GM12878 (cell line): ENCODE results near the gene NDRG2. TPM values are rescaled to one million over a fixed set of nuclear protein-coding genes. Genes with fewer than 3 reads are reported as not detected.

ENCODE experiments used
- ATAC-seq: fragments of 200-7000 bp; cut with Tn5 transposase; 3 replicates; pipeline ENCODE4 v1.9.1; 2020; ENCODE audit warnings: mild to moderate bottlenecking, moderate library complexity
- BruUV-seq: library from RNA; stranded (reverse); fragments of 400-500 nt; replicated peaks from 2 replicates; lab custom pipeline; 2021; lab: Mats Ljungman, UMichigan
- CTCF ChIA-PET: fragments of 300-600 bp; sonication (Branson Sonifier 250); formaldehyde crosslinking; extraction: SDS; loops from one replicate; lab custom pipeline; 2021; ENCODE audit warnings: inconsistent platforms; lab: Yijun Ruan, JAX
- POLR2A ChIA-PET: fragments of 350-600 bp; formaldehyde crosslinking; extraction: SDS; loops from one replicate; lab custom pipeline; 2021; ENCODE audit warnings: inconsistent platforms; lab: Charles Lee
- RAD21 ChIA-PET: fragments of 300-600 bp; sonication (Branson Sonifier 250); formaldehyde crosslinking; loops from one replicate; lab custom pipeline; 2023; ENCODE audit warnings: antibody characterized with exemption; ENCODE audit not compliant: unreplicated experiment; lab: Charles Lee
- SMC1A ChIA-PET: fragments of 300-600 bp; sonication (Branson Sonifier 250); formaldehyde crosslinking; loops from one replicate; lab custom pipeline; 2023; ENCODE audit not compliant: unreplicated experiment, uncharacterized antibody; lab: Charles Lee
- DNase-seq: peaks from one replicate; pipeline ENCODE4 v3.0.0-alpha.2; 2011; ENCODE audit warnings: low read depth, low spot score
- FAIRE-seq: peaks from 3 replicates; lab custom pipeline; 2011; peaks lifted over from hg19 to GRCh38; lab: Jason Lieb, UNC
- H2AFZ ChIP-seq: 2 replicates; pipeline ENCODE4 v1.6.0; 2011; ENCODE audit warnings: low read depth, low read length, control low read depth; ENCODE audit not compliant: control insufficient read depth
- H3K27ac ChIP-seq: 2 replicates; pipeline ENCODE4 v1.5.1; 2011; ENCODE audit warnings: control low read depth; ENCODE audit not compliant: control insufficient read depth, insufficient read depth
- H3K27me3 ChIP-seq, 2 experiments: replicated peaks in 1 of 2; 2 replicates each; pipeline versions ENCODE4 v1.6.0 to v1.6.1; 2011; ENCODE audit warnings: low read length in 1 of 2; ENCODE audit not compliant: control insufficient read depth in 2 of 2, insufficient read depth in 2 of 2
- H3K36me3 ChIP-seq, 2 experiments: 2 replicates each; pipeline ENCODE4 v1.5.1; 2011; ENCODE audit warnings: low read length in 1 of 2; ENCODE audit not compliant: control insufficient read depth in 2 of 2, insufficient read depth in 2 of 2
- H3K4me1 ChIP-seq: 2 replicates; pipeline ENCODE4 v1.6.1; 2011; ENCODE audit warnings: mild to moderate bottlenecking, low read length, moderate library complexity, mixed read lengths; ENCODE audit not compliant: control insufficient read depth, insufficient read depth
- H3K4me2 ChIP-seq: 2 replicates; pipeline ENCODE4 v1.6.0; 2011; ENCODE audit warnings: control low read depth; ENCODE audit not compliant: control insufficient read depth, insufficient read depth
- H3K4me3 ChIP-seq: fragments of 200-600 bp; sonication (generic); 2 replicates; pipeline ENCODE4 v1.5.1; 2016
- H3K79me2 ChIP-seq: 2 replicates; pipeline ENCODE4 v1.6.0; 2011; ENCODE audit warnings: low read length; ENCODE audit not compliant: control insufficient read depth, insufficient read depth
- H3K9ac ChIP-seq: 2 replicates; pipeline ENCODE4 v1.8.0; 2011; ENCODE audit warnings: low read length, control low read depth, mixed read lengths; ENCODE audit not compliant: control insufficient read depth, insufficient read depth
- H3K9me3 ChIP-seq: replicated peaks from 3 replicates; pipeline ENCODE4 v1.5.1; 2011; ENCODE audit warnings: mild to moderate bottlenecking, low read length; ENCODE audit not compliant: control insufficient read depth, insufficient read depth
- H4K20me1 ChIP-seq: 2 replicates; pipeline ENCODE4 v1.6.0; 2011; ENCODE audit not compliant: control insufficient read depth, insufficient read depth
- BHLHE40 ChIP-seq, 2 experiments: fragments of 450-650 bp in 1 of 2; IDR thresholded peaks; 2 replicates each; pipeline ENCODE4 v1.6.1; 2011 to 2017; ENCODE audit warnings: low read depth in 2 of 2, borderline replicate concordance in 1 of 2, improper control_type of control experiment in 1 of 2, low read length in 1 of 2, mild to moderate bottlenecking in 1 of 2
- CEBPB ChIP-seq, 2 experiments: fragments of 150-350 bp in 1 of 2; IDR thresholded peaks; 2 replicates each; pipeline ENCODE4 v1.6.1; 2012 to 2014; ENCODE audit warnings: low read depth in 2 of 2, low read length in 2 of 2, borderline replicate concordance in 1 of 2, inconsistent platforms in 1 of 2
- EED ChIP-seq: sonication (generic); IDR thresholded peaks from 2 replicates; pipeline ENCODE4 v1.6.1; 2016; ENCODE audit warnings: antibody characterized with exemption, low read depth
- ESRRA ChIP-seq: IDR thresholded peaks from 2 replicates; pipeline ENCODE4 v1.6.1; 2012; ENCODE audit warnings: mild to moderate bottlenecking, low read length, improper control_type of control experiment
- FOXK2 ChIP-seq: fragments of 450-650 bp; IDR thresholded peaks from 2 replicates; pipeline ENCODE4 v1.6.1; 2017; ENCODE audit warnings: mild to moderate bottlenecking, moderate library complexity
- HDAC6 ChIP-seq: fragments of 200-600 bp; sonication (generic); IDR thresholded peaks from one replicate; pipeline ENCODE4 v1.8.0; 2017; ENCODE audit warnings: antibody characterized with exemption; ENCODE audit not compliant: unreplicated experiment
- MXI1 ChIP-seq: fragments of 150-350 bp; IDR thresholded peaks from 2 replicates; pipeline ENCODE4 v1.6.1; 2011; ENCODE audit warnings: low read depth, mild to moderate bottlenecking, inconsistent platforms, low read length, improper control_type of control experiment
- MYB ChIP-seq: fragments of 150-350 bp; IDR thresholded peaks from 2 replicates; pipeline ENCODE4 v1.6.1; 2014; ENCODE audit warnings: mild to moderate bottlenecking, low read depth, low read length, borderline replicate concordance
- POLR2A ChIP-seq: IDR thresholded peaks from 2 replicates; pipeline ENCODE4 v1.6.1; 2011; ENCODE audit warnings: low read depth, mild to moderate bottlenecking, low read length
- POLR2AphosphoS2 ChIP-seq: IDR thresholded peaks from 2 replicates; pipeline ENCODE4 v1.6.1; 2011; ENCODE audit warnings: low read depth, mild to moderate bottlenecking, low read length, improper control_type of control experiment, moderate library complexity
- RAD51 ChIP-seq: fragments of 450-650 bp; IDR thresholded peaks from 2 replicates; pipeline ENCODE4 v1.6.1; 2016; ENCODE audit warnings: moderate library complexity, mild to moderate bottlenecking, inconsistent platforms
- SMARCA5 ChIP-seq: fragments of 450-650 bp; IDR thresholded peaks from 2 replicates; pipeline ENCODE4 v1.6.1; 2017; ENCODE audit warnings: mild to moderate bottlenecking
- SREBF2 ChIP-seq: IDR thresholded peaks from 2 replicates; pipeline ENCODE4 v1.6.1; 2012; ENCODE audit warnings: mild to moderate bottlenecking, low read length
- STAT3 ChIP-seq: IDR thresholded peaks from 2 replicates; pipeline ENCODE4 v1.6.1; 2011; ENCODE audit warnings: low read depth, low read length, improper control_type of control experiment
- WRNIP1 ChIP-seq: IDR thresholded peaks from 2 replicates; pipeline ENCODE4 v1.6.1; 2011; ENCODE audit warnings: low read depth, low read length, improper control_type of control experiment, borderline replicate concordance
- ZNF384 ChIP-seq: IDR thresholded peaks from 2 replicates; pipeline ENCODE4 v1.6.1; 2012; ENCODE audit warnings: low read depth, mild to moderate bottlenecking, low read length, improper control_type of control experiment, borderline replicate concordance
- WGBS: methylation state at CpG from one replicate; pipeline ENCODE4 v1.1.6; 2016; ENCODE audit warnings: low lambda C conversion rate; ENCODE audit not compliant: insufficient replicate concordance, insufficient coverage; ENCODE audit errors: missing lambda C conversion rate; 5-methylcytosine and 5-hydroxymethylcytosine counted together
- in situ Hi-C: fragments of 300-500 bp; cut with MboI; formaldehyde crosslinking; loops from 9 replicates; pipeline ENCODE4 v1.14.3; 2018; ENCODE audit warnings: mixed read lengths
- intact Hi-C: fragments of 100-400 bp; cut with micrococcal nuclease; formaldehyde crosslinking; loops from one replicate; pipeline ENCODE4 v1.14.2; 2022; ENCODE audit not compliant: unreplicated experiment
- polyA plus RNA-seq, 11 experiments: library from polyadenylated mRNA; depleted of rRNA in 4 of 11; unstranded in 6 of 11; stranded (reverse) in 5 of 11; fragments of >200 nt; fragmentation: Nextera tagmentation in 4 of 11; fragmentation: Illumina TruSeq in 1 of 11; extraction: Ambion mirVana in 4 of 11; extraction: Trizol in 1 of 11; gene quantifications; 1 replicate in 1 of 11; 2 replicates in 10 of 11; pipeline versions ENCODE4 v1.2.1 to v1.2.3, GENCODE V29; 2011 to 2016; ENCODE audit warnings: inconsistent platforms in 2 of 11, missing spikeins in 2 of 11, low read depth in 1 of 11
- total RNA-seq, 4 experiments: library from RNA; depleted of rRNA in 3 of 4; stranded (reverse); fragments of >200 nt in 3 of 4; fragmentation: Illumina TruSeq in 1 of 4; extraction: Trizol in 1 of 4; gene quantifications; 2 replicates each; pipeline versions ENCODE4 v1.2.1 to v1.2.3, GENCODE V29; 2013 to 2021
- TF ChIP-seq, protein P1 (sequence below): IDR thresholded peaks from 2 replicates; pipeline ENCODE4 v1.6.1; 2011; ENCODE audit warnings: borderline replicate concordance, low read depth, mild to moderate bottlenecking, moderate library complexity, low read length; ENCODE audit not compliant: insufficient read depth, poor library complexity, severe bottlenecking
- TF ChIP-seq, protein P2 (sequence below): fragments of 450-650 bp; formaldehyde crosslinking; IDR thresholded peaks from 2 replicates; pipeline ENCODE4 v1.5.0; 2022; ENCODE audit warnings: mild to moderate bottlenecking, missing genetic modification characterization
- TF ChIP-seq, protein P3 (sequence below): fragments of 450-650 bp; IDR thresholded peaks from 2 replicates; pipeline ENCODE4 v1.6.1; 2014; ENCODE audit warnings: mild to moderate bottlenecking

Gene NDRG2
- total and polyA plus RNA-seq, 10 of the 15 experiments (the other 5 are each of a cell fraction or from before 2014, with no cell fraction given): 0.15 to 0.49 TPM; not detected in 8

DNA sequence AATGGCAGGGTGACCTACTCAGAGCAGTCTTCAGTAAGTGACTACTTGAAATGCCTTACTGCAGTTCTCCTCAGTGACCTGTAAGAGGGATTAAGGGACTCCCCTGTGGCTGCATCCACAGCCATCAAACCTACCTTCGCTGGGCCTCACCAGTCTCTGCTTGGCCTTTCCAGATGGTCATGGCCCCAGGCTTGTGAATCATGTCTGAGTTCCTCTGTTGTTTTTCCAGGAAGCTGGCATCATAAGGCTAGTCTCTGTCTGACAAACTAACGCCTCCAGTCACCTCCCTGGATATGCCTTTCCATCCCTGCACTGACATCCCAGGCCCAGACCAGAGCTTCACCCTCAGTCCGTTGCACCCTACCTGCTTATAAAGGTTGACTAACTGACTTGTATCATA, 55.5 kb downstream of the NDRG2 start:
- POLR2A ChIA-PET: no interaction called here
- DNase-seq (no peak), FAIRE-seq (no peak), ATAC-seq (no peak)
- H3K4me1 ChIP-seq: no peaks in the 10 kb centered on the region
- H3K4me3 ChIP-seq: no peak overlapping the region
- no peaks in the 10 kb centered on the region for H3K36me3 ChIP-seq
- no peaks in the 10 kb centered on the region for H3K79me2 ChIP-seq
- no peak overlapping the region for H3K4me2 ChIP-seq
- H4K20me1 ChIP-seq: no peaks in the 10 kb centered on the region
- CTCF ChIA-PET: interaction anchor here (1.5 to 5.2 kb wide), 3 partner anchors 14 to 269 kb away, joined by 3 to 61 read pairs (median 13); no protein-coding TSS in a partner anchor
- intact Hi-C loops: no loop called here
- no peak overlapping the region for H2AFZ ChIP-seq
- H3K27ac ChIP-seq: no peak overlapping the region
- no peak overlapping the region for H3K9ac ChIP-seq
- TF ChIP-seq ZNF384 (no peak), POLR2A (no peak), MYB (no peak), FOXK2 (no peak), STAT3 (no peak), POLR2AphosphoS2 (no peak), RAD51 (no peak), EED (no peak), WRNIP1 (no peak), ESRRA (no peak), CEBPB (IDR thresholded peaks at IDR 0.05; ENCODE audit: borderline replicate concordance in 1 of 2, low read depth in 2 of 2, low read length in 2 of 2) (no peak), BHLHE40 (IDR thresholded peaks at IDR 0.05; ENCODE audit: borderline replicate concordance in 1 of 2, low read depth in 2 of 2, low read length in 1 of 2) (no peak), SREBF2 (no peak), HDAC6 (no peak), MXI1 (no peak), SMARCA5 (no peak)
- TF ChIP-seq, protein P1, sequence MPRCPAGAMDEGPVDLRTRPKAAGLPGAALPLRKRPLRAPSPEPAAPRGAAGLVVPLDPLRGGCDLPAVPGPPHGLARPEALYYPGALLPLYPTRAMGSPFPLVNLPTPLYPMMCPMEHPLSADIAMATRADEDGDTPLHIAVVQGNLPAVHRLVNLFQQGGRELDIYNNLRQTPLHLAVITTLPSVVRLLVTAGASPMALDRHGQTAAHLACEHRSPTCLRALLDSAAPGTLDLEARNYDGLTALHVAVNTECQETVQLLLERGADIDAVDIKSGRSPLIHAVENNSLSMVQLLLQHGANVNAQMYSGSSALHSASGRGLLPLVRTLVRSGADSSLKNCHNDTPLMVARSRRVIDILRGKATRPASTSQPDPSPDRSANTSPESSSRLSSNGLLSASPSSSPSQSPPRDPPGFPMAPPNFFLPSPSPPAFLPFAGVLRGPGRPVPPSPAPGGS: no peak
- TF ChIP-seq, protein P2, sequence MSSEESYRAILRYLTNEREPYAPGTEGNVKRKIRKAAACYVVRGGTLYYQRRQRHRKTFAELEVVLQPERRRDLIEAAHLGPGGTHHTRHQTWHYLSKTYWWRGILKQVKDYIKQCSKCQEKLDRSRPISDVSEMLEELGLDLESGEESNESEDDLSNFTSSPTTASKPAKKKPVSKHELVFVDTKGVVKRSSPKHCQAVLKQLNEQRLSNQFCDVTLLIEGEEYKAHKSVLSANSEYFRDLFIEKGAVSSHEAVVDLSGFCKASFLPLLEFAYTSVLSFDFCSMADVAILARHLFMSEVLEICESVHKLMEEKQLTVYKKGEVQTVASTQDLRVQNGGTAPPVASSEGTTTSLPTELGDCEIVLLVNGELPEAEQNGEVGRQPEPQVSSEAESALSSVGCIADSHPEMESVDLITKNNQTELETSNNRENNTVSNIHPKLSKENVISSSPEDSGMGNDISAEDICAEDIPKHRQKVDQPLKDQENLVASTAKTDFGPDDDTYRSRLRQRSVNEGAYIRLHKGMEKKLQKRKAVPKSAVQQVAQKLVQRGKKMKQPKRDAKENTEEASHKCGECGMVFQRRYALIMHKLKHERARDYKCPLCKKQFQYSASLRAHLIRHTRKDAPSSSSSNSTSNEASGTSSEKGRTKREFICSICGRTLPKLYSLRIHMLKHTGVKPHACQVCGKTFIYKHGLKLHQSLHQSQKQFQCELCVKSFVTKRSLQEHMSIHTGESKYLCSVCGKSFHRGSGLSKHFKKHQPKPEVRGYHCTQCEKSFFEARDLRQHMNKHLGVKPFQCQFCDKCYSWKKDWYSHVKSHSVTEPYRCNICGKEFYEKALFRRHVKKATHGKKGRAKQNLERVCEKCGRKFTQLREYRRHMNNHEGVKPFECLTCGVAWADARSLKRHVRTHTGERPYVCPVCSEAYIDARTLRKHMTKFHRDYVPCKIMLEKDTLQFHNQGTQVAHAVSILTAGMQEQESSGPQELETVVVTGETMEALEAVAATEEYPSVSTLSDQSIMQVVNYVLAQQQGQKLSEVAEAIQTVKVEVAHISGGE (CRISPR knock-in tag): no peak
- TF ChIP-seq, protein P3, sequence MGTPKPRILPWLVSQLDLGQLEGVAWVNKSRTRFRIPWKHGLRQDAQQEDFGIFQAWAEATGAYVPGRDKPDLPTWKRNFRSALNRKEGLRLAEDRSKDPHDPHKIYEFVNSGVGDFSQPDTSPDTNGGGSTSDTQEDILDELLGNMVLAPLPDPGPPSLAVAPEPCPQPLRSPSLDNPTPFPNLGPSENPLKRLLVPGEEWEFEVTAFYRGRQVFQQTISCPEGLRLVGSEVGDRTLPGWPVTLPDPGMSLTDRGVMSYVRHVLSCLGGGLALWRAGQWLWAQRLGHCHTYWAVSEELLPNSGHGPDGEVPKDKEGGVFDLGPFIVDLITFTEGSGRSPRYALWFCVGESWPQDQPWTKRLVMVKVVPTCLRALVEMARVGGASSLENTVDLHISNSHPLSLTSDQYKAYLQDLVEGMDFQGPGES: no peak
- RAD21 ChIA-PET: no interaction called here
- 41% methylated on average over 3 of the region's 3 CpGs for WGBS
- in situ Hi-C loops: loop anchor here (5.0 kb wide), 1 partner anchor 112 kb away; no protein-coding TSS in a partner anchor
- no TSS peak for BruUV-seq
- no peaks in the 10 kb centered on the region for H3K9me3 ChIP-seq
- no peaks in the 10 kb centered on the region; a peak in 1 of 4 replicates for H3K27me3 ChIP-seq
- SMC1A ChIA-PET: no interaction called here
